ENCODE measurements around the gene BATF2.

- TF ChIP-seq SP1 (IDR thresholded peaks at IDR 0.05) (no peak), FOXM1 (IDR thresholded peaks at IDR 0.05; ENCODE audit: borderline replicate concordance) (no peak), BHLHE40 (IDR thresholded peaks at IDR 0.05; ENCODE audit: borderline replicate concordance) (no peak), L3MBTL2 (conservative IDR thresholded peaks at IDR 0.05) (no peak), ZNF384 (IDR thresholded peaks at IDR 0.05) (no peak)
Measured at GRCh38 chr11:65003282-65003681, 6.5 kb upstream of the BATF2 start.

All from HEK293T (cell line).